SK-N-SH (cell line): ENCODE data around the gene USP4. TPM values are rescaled to one million over a fixed set of nuclear protein-coding genes. Genes with fewer than 3 reads are reported as not detected.

Source experiments
- CTCF ChIA-PET: fragments of 300-600, 350-600 bp; formaldehyde crosslinking; extraction: SDS; loops from one replicate; lab custom pipeline; 2021; lab: Yijun Ruan, JAX
- POLR2A ChIA-PET: fragments of 350-600 bp; sonication (Branson Sonifier 250); formaldehyde crosslinking; extraction: SDS; loops from one replicate; lab custom pipeline; 2020; ENCODE audit warnings: antibody characterized with exemption, inconsistent platforms; lab: Yijun Ruan, JAX
- DNase-seq: peaks from one replicate; pipeline ENCODE4 v3.0.0; 2012
- H2AFZ ChIP-seq: fragments of 200-600 bp; sonication (generic); 2 replicates; pipeline ENCODE4 v1.8.1; 2016; ENCODE audit warnings: antibody characterized with exemption, mild to moderate bottlenecking, low read depth
- H3F3A ChIP-seq: fragments of 200-600 bp; sonication (generic); replicated peaks from 2 replicates; pipeline ENCODE3; 2016; ENCODE audit warnings: antibody characterized with exemption, mild to moderate bottlenecking; ENCODE audit not compliant: insufficient read depth
- H3K27ac ChIP-seq, 2 experiments: fragments of 200-500 bp in 1 of 2; fragments of 200-600 bp in 1 of 2; sonication (Bioruptor generic) in 1 of 2; sonication (generic), shearing (Covaris generic) in 1 of 2; 2 replicates each; pipeline versions ENCODE4 v1.5.1 to v1.6.1; 2014 to 2016; ENCODE audit warnings: low read depth in 2 of 2, inconsistent platforms in 1 of 2, low read length in 1 of 2, mild to moderate bottlenecking in 1 of 2, mixed read lengths in 1 of 2
- H3K27me3 ChIP-seq: fragments of 200-600 bp; sonication (generic), shearing (Covaris generic); 2 replicates; pipeline ENCODE4 v1.6.1; 2016; ENCODE audit warnings: mixed run types; ENCODE audit not compliant: insufficient read depth
- H3K36me3 ChIP-seq, 2 experiments: fragments of 200-500 bp in 1 of 2; fragments of 200-600 bp in 1 of 2; sonication (Bioruptor generic) in 1 of 2; sonication (generic) in 1 of 2; replicated peaks in 1 of 2; 2 replicates each; pipeline versions ENCODE3 to v1.5.1; 2014 to 2016; ENCODE audit warnings: low read length in 1 of 2, mild to moderate bottlenecking in 1 of 2; ENCODE audit not compliant: insufficient read depth in 2 of 2, control insufficient read depth in 1 of 2
- H3K4me1 ChIP-seq, 2 experiments: fragments of 200-500 bp in 1 of 2; fragments of 200-600 bp in 1 of 2; sonication (Bioruptor generic) in 1 of 2; sonication (generic), shearing (Covaris generic) in 1 of 2; 2 replicates each; pipeline versions ENCODE4 v1.5.1 to v1.6.1; 2014 to 2016; ENCODE audit warnings: low read depth in 1 of 2, low read length in 1 of 2, mixed run types in 1 of 2; ENCODE audit not compliant: insufficient read depth in 2 of 2, control insufficient read depth in 1 of 2
- H3K4me2 ChIP-seq: fragments of 200-600 bp; sonication (generic), shearing (Covaris generic); 2 replicates; pipeline ENCODE4 v1.6.1; 2017; ENCODE audit warnings: mixed run types
- H3K4me3 ChIP-seq, 2 experiments: fragments of 200-500 bp in 1 of 2; fragments of 200-600 bp in 1 of 2; sonication (Bioruptor generic) in 1 of 2; sonication (generic), shearing (Covaris generic) in 1 of 2; 2 replicates each; pipeline versions ENCODE4 v1.5.1 to v1.8.1; 2014 to 2016; ENCODE audit warnings: low read depth in 2 of 2, inconsistent platforms in 1 of 2, low read length in 1 of 2, mild to moderate bottlenecking in 1 of 2, mixed read lengths in 1 of 2, moderate library complexity in 1 of 2
- H3K79me2 ChIP-seq: fragments of 200-600 bp; sonication (generic); 2 replicates; pipeline ENCODE4 v1.8.1; 2017; ENCODE audit warnings: mild to moderate bottlenecking; ENCODE audit not compliant: insufficient read depth
- H3K9ac ChIP-seq: fragments of 200-600 bp; sonication (generic); 2 replicates; pipeline ENCODE4 v1.6.1; 2017; ENCODE audit warnings: mixed run types
- H3K9me2 ChIP-seq: fragments of 200-600 bp; sonication (generic); 2 replicates; pipeline ENCODE4 v1.6.1; 2017; ENCODE audit warnings: mixed run types
- H3K9me3 ChIP-seq: fragments of 200-600 bp; sonication (generic); 2 replicates; pipeline ENCODE4 v1.6.1; 2017; ENCODE audit warnings: mixed run types, mild to moderate bottlenecking, moderate library complexity
- H4K20me1 ChIP-seq: fragments of 200-600 bp; sonication (generic); 2 replicates; pipeline ENCODE4 v1.6.1; 2017; ENCODE audit warnings: mild to moderate bottlenecking, mixed run types; ENCODE audit not compliant: insufficient read depth
- GABPA ChIP-seq: IDR thresholded peaks from 2 replicates; pipeline ENCODE4 v1.4.0; 2012; ENCODE audit warnings: low read depth, mild to moderate bottlenecking
- GATA2 ChIP-seq: sonication (generic); formaldehyde crosslinking; IDR thresholded peaks from 2 replicates; pipeline ENCODE4 v1.5.0; 2020; ENCODE audit warnings: mild to moderate bottlenecking, missing genetic modification reagents
- JUND ChIP-seq: IDR thresholded peaks from 2 replicates; pipeline ENCODE4 v1.4.0; 2012
- MEF2A ChIP-seq: IDR thresholded peaks from 2 replicates; pipeline ENCODE4 v1.4.0; 2012; ENCODE audit warnings: low read depth, borderline replicate concordance
- NFIC ChIP-seq: IDR thresholded peaks from 2 replicates; pipeline ENCODE4 v1.4.0; 2012; ENCODE audit warnings: borderline replicate concordance
- RAD21 ChIP-seq: IDR thresholded peaks from 2 replicates; pipeline ENCODE4 v1.6.1; 2012; ENCODE audit warnings: mild to moderate bottlenecking, low read length
- RCOR1 ChIP-seq: fragments of 150-350 bp; IDR thresholded peaks from 2 replicates; pipeline ENCODE4 v1.6.1; 2017; ENCODE audit warnings: antibody characterized with exemption, low read length
- RFX5 ChIP-seq: IDR thresholded peaks from 2 replicates; pipeline ENCODE4 v1.6.1; 2012; ENCODE audit warnings: mild to moderate bottlenecking, improper control_type of control experiment, low read length
- SIN3A ChIP-seq: IDR thresholded peaks from 2 replicates; pipeline ENCODE4 v1.6.1; 2012; ENCODE audit warnings: low read depth, mild to moderate bottlenecking, low read length, moderate library complexity, borderline replicate concordance
- SMC3 ChIP-seq: IDR thresholded peaks from 2 replicates; pipeline ENCODE4 v1.6.1; 2012; ENCODE audit warnings: low read depth, low read length, improper control_type of control experiment
- TEAD4 ChIP-seq: IDR thresholded peaks from 2 replicates; pipeline ENCODE4 v1.4.0; 2012; ENCODE audit warnings: mild to moderate bottlenecking, borderline replicate concordance; ENCODE audit not compliant: insufficient read depth
- USF1 ChIP-seq: IDR thresholded peaks from 2 replicates; pipeline ENCODE4 v1.4.0; 2012; ENCODE audit warnings: low read depth, borderline replicate concordance
- YY1 ChIP-seq: IDR thresholded peaks from 2 replicates; pipeline ENCODE4 v1.4.0; 2012; ENCODE audit warnings: low read depth, mild to moderate bottlenecking
- WGBS: methylation state at CpG from one replicate; pipeline ENCODE4 v1.1.6; 2017; ENCODE audit warnings: low lambda C conversion rate; 5-methylcytosine and 5-hydroxymethylcytosine counted together
- polyA plus RNA-seq, 3 experiments: library from polyadenylated mRNA; depleted of rRNA; stranded (reverse); fragments of >200 nt; gene quantifications; 2 replicates each; pipeline ENCODE4 v1.2.3, GENCODE V29; 2012

Gene USP4
- polyA plus RNA-seq, 1 of the 3 experiments (the other 2 are of a cell fraction), result 33.2 TPM

GRCh38 chr3:49279376-49279775 lies 60.5 kb downstream of the USP4 start:
- no peak overlapping the region for H3K9ac ChIP-seq
- H4K20me1 ChIP-seq, result no peaks in the 10 kb centered on the region
- no peak overlapping the region for H3K4me3 ChIP-seq
- no peaks in the 10 kb centered on the region for H3K27me3 ChIP-seq
- H3K79me2 ChIP-seq, result no peaks in the 10 kb centered on the region
- POLR2A ChIA-PET, result no interaction called here
- TF ChIP-seq JUND (no peak), SIN3A (no peak), USF1 (no peak), YY1 (no peak), RAD21 (no peak), MEF2A (no peak), TEAD4 (no peak), RFX5 (no peak), NFIC (no peak), GABPA (no peak), GATA2 (no peak)
- TF ChIP-seq, all 33 proteins: peak for 0
- H3K4me2 ChIP-seq, result no peak overlapping the region
- no peaks in the 10 kb centered on the region for H3K9me3 ChIP-seq
- peaks cover 0 to 3% of the 10 kb centered on the region in 2 experiments; a peak in 1 of 4 replicates for H3K4me1 ChIP-seq
- no peak for DNase-seq
- CTCF ChIA-PET, result interaction anchor here (1.6 to 4.5 kb wide), 3 partner anchors 108 to 170 kb away, joined by 4 to 26 read pairs (median 11); partner anchors contain the start of genes KLHDC8B and LAMB2
- H3F3A ChIP-seq, result peaks cover 9% of the 10 kb centered on the region
- H3K36me3 ChIP-seq, result peaks cover 20 to 37% of the 10 kb centered on the region in 2 experiments
- H3K9me2 ChIP-seq, result no peaks in the 10 kb centered on the region
- no peak overlapping the region for H2AFZ ChIP-seq
- no peak overlapping the region for H3K27ac ChIP-seq

DNA sequence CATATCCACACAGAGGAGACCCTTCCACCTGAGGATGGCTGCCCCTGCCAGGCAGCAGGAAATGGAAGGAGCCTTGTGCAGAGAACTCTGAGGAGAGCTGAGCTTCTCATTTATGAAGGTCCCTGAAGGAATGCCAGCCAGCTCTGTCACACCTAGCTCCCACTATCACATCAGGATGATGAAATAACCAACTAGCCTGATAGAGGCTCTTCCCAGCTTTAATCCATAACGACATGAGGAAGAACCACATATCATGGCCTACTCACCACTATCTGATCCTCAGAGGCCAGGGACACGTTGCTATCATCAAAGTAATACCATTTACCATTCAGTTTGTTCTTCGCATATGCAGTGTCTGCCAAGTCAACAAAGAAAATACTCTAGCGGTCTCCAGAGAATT lies 61.3 kb downstream of the USP4 start:
- 80% methylated on average over 4 of the region's 4 CpGs for WGBS
- H3K9ac ChIP-seq, result no peak overlapping the region
- DNase-seq, result no peak
- H2AFZ ChIP-seq, result no peak overlapping the region
- no peaks in the 10 kb centered on the region for H3K79me2 ChIP-seq
- peaks cover 9% of the 10 kb centered on the region for H3F3A ChIP-seq
- H3K4me2 ChIP-seq, result no peak overlapping the region
- no peak overlapping the region for H3K27ac ChIP-seq
- TF ChIP-seq SMC3, result no peak
- no peaks in the 10 kb centered on the region for H4K20me1 ChIP-seq
- peaks cover 17 to 29% of the 10 kb centered on the region in 2 experiments for H3K36me3 ChIP-seq
- H3K9me3 ChIP-seq, result no peaks in the 10 kb centered on the region
- ChIA-PET POLR2A (interaction anchor here (1.0 to 1.8 kb wide), 2 partner anchors 8 to 108 kb away, joined by 3 to 4 read pairs; no protein-coding TSS in a partner anchor), CTCF (interaction anchor here (0.8 to 4.5 kb wide), 6 partner anchors 16 to 171 kb away, joined by 3 to 26 read pairs (median 4); partner anchors contain the start of genes KLHDC8B, LAMB2 and USP4)
- no peaks in the 10 kb centered on the region for H3K9me2 ChIP-seq
- peaks cover 0 to 3% of the 10 kb centered on the region in 2 experiments; a peak in 1 of 4 replicates for H3K4me1 ChIP-seq
- H3K4me3 ChIP-seq, result no peak overlapping the region
- H3K27me3 ChIP-seq, result no peaks in the 10 kb centered on the region

DNA sequence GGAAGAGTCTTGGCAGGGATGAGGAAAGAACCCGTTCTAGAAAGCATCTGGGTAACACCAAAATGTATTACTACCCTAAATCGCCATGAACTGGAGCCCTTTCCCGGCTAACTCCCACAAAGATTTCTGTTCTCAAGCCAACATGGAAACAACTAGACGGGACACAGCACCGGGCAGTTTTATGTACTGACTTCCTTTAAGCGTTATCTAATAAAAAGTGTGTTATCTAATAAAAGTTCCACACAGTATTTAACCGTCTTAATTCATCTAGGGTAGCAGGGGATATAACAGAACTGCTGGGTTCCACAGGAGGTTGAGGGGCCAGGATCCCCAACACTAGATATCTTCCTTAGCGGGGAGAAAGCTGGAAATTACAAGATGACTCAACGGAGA lies 62.5 kb downstream of the USP4 start:
- H2AFZ ChIP-seq, result peak overlapping the region; percentile 74
- H3K9ac ChIP-seq, result peak overlapping the region; percentile 57; the same call in 1 of the 2 replicates
- no peaks in the 10 kb centered on the region for H3K79me2 ChIP-seq
- peak overlapping the region; percentile 70; the same call in 1 of the 2 replicates for H3K4me2 ChIP-seq
- H3K27me3 ChIP-seq, result no peaks in the 10 kb centered on the region
- H3K9me3 ChIP-seq, result no peaks in the 10 kb centered on the region
- no peak for DNase-seq
- peak overlapping the region; percentile 59 to 73; a peak in 3 of 4 replicates for H3K27ac ChIP-seq
- peaks cover 13 to 27% of the 10 kb centered on the region in 2 experiments for H3K36me3 ChIP-seq
- peak overlapping the region; percentile 32; a peak in 3 of 4 replicates for H3K4me3 ChIP-seq
- H3K9me2 ChIP-seq, result no peaks in the 10 kb centered on the region
- peaks cover 9% of the 10 kb centered on the region for H3F3A ChIP-seq
- CTCF ChIA-PET, result interaction anchor here (0.6 to 4.5 kb wide), 5 partner anchors 63 to 189 kb away, joined by 3 to 26 read pairs (median 3); partner anchors contain the start of genes KLHDC8B and USP4
- 77% methylated on average over 9 of the region's 9 CpGs for WGBS
- H4K20me1 ChIP-seq, result no peaks in the 10 kb centered on the region
- H3K4me1 ChIP-seq, result peaks cover 0 to 3% of the 10 kb centered on the region in 2 experiments; a peak in 1 of 4 replicates
- TF ChIP-seq RCOR1, result no peak
- POLR2A ChIA-PET, result interaction anchor here (0.6 to 1.8 kb wide), 5 partner anchors 9 to 278 kb away, joined by 4 to 13 read pairs (median 5); partner anchors contain the start of gene KLHDC8B
